ENCODE results near the gene KBTBD3.

KBTBD3 gene

DNA sequence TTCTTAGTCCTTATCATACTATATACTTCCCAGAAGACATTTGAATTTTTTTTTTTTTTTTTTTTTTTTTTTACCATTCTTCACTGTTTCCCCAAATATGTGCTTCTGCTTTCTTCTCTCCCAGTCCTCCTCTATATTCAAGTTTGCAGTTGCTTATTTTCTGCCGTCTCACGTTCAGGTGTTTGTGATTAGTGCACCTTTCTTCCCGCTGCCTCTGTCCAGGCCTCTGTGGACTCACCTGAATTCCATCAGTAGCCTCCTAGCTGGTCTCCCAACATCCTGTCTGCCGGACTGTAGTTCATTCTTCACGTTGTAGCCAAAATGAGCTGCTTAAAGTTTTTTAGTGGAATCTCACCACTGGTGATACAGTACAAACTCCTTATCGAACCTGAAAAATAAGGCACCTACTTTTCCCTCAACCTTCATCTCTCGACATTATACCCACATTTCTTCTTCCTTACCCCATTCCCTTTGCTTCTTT is 54.3 kb downstream of the KBTBD3 start:
- Histone ChIP-seq H3K27me3 (no peaks in the 10 kb centered on the region), H3K27ac (peak overlapping the region; percentile 52 to 56), H3K4me3 (peak overlapping the region; percentile 69 to 87), H3K9me3 (no peaks in the 10 kb centered on the region), H3K4me1 (peaks cover 0 to 35% (median 19%) of the 10 kb centered on the region in 4 donors), H3K36me3 (no peaks in the 10 kb centered on the region)
- intact Hi-C loops (cut with DNase I; ENCODE audit: low total_unique reads): loop anchor here (5.0 kb wide), 1 partner anchor 54 kb away; the partner anchor contains the start of genes AASDHPPT and KBTBD3
- DNase-seq: no peak
- TF ChIP-seq, protein P1, sequence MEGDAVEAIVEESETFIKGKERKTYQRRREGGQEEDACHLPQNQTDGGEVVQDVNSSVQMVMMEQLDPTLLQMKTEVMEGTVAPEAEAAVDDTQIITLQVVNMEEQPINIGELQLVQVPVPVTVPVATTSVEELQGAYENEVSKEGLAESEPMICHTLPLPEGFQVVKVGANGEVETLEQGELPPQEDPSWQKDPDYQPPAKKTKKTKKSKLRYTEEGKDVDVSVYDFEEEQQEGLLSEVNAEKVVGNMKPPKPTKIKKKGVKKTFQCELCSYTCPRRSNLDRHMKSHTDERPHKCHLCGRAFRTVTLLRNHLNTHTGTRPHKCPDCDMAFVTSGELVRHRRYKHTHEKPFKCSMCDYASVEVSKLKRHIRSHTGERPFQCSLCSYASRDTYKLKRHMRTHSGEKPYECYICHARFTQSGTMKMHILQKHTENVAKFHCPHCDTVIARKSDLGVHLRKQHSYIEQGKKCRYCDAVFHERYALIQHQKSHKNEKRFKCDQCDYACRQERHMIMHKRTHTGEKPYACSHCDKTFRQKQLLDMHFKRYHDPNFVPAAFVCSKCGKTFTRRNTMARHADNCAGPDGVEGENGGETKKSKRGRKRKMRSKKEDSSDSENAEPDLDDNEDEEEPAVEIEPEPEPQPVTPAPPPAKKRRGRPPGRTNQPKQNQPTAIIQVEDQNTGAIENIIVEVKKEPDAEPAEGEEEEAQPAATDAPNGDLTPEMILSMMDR (IDR thresholded peaks at IDR 0.05): no peak

DNA sequence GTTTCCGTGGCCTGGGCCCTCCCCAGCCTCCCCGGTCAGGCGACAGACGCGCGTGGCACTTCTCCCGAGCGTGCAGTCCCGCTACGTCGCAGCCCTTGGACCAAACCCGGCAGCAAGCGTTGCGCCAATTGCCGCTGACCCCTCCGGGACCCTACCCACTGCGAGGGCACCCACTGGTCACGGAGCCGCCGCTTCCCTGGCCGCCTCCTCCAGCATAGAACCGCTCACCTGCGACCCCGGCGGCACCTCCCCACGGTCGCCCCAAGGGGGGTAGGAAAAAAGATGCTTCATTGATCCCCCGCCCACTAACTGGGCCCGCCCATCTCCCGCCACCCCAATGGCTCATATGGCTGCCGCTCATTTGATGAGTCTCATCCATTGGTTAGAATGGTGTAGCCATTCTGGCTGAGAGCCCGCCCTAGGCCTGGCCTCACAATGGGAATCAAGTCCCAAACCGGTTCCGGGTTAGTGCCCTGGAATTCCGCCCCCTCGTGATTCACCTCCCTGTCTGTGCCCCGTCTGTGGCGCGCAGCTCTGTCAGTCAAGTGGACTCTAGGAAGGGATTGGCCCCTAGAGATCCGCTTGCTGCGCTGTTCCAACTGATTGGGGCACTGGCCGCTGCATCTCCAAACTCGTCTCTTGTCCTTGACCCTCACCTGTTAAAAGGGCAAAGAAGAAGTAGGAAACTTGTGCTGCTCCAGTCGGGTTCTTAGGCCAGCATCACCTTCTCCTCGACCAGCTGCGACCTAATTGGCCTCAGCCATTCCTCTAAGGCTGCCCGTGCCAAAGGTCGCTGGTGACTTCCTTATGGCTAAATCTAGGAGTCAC is 55.0 kb downstream of the KBTBD3 start, which contains the start of gene MSANTD4:
Gene MSANTD4 (minus strand): TSS at position 274 of the 828 bp plus-strand sequence. CDS start 11,323 bp downstream, outside the sequence.
- intact Hi-C loops (cut with DNase I; ENCODE audit: low total_unique reads): loop anchor here (5.0 kb wide), 1 partner anchor 55 kb away; the partner anchor contains the start of genes AASDHPPT and KBTBD3

DNA sequence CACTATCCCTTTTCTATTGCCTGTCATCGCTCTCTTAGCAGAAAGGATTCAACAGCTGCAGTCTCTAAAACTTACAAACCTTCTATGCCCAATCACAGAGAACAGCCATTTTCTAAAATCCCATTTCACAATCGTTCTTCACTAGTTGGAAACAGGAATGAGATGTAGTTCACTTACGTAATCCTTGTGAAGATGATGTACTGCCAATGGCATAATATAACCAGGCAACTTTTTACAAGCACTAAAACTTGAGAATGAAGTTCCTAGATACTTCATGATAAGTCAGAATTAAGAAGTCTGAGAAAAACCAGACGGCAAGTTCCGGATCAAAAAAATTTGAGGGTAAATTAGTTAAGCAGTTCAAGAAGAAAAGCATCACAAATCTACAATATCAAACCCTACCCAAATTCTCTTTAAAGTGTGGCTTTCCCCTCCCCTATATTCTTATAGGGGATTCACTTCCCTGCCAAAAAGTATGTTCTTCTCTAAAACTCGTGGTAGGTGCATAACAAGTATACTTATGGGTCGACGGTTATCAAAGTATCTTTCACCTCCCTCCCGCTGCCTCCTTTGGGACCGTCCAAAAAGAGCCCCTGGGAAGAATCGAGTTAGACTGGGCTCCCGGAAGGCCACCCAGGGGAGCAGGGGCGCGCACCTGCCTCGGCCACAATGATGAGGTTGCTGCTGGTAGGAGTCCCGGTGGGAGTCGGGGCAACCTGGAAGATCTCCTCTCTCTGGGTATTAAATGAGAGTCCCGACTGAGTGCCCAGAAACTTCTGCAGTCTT is 55.8 kb downstream of the KBTBD3 start:
- no peaks in the 10 kb centered on the region for H3K27me3 ChIP-seq
- no peaks in the 10 kb centered on the region for H3K9me3 ChIP-seq
- no peak for DNase-seq
- intact Hi-C loops (cut with DNase I; ENCODE audit: low total_unique reads): loop anchor here (5.0 kb wide), 1 partner anchor 56 kb away; the partner anchor contains the start of genes AASDHPPT and KBTBD3
- peak overlapping the region; percentile 70 to 81 for H3K27ac ChIP-seq
- H3K36me3 ChIP-seq: no peaks in the 10 kb centered on the region
- peak overlapping the region; percentile 69 to 87 for H3K4me3 ChIP-seq
- H3K4me1 ChIP-seq: peaks cover 0 to 41% (median 19%) of the 10 kb centered on the region in 4 donors
- TF ChIP-seq, protein P1 (IDR thresholded peaks at IDR 0.05): no peak

More for the DNA sequence above, 55.0 kb downstream of the KBTBD3 start, which contains the start of gene MSANTD4:
- no peaks in the 10 kb centered on the region for H3K27me3 ChIP-seq
- H3K4me3 ChIP-seq: peak within 1 kb of the TSS; percentile 69 to 87
- no peaks in the 10 kb centered on the region for H3K9me3 ChIP-seq
- H3K36me3 ChIP-seq: no peaks in the 10 kb centered on the region
- peak within 1 kb of the TSS; percentile 70 to 81 for H3K27ac ChIP-seq
- TF ChIP-seq, protein P1 (IDR thresholded peaks at IDR 0.05): peak in 1 of 2 experiments; percentile 18
- peaks cover 0 to 35% (median 19%) of the 10 kb centered on the region in 4 donors for H3K4me1 ChIP-seq
- DNase-seq: peak; percentile 100

DNA sequence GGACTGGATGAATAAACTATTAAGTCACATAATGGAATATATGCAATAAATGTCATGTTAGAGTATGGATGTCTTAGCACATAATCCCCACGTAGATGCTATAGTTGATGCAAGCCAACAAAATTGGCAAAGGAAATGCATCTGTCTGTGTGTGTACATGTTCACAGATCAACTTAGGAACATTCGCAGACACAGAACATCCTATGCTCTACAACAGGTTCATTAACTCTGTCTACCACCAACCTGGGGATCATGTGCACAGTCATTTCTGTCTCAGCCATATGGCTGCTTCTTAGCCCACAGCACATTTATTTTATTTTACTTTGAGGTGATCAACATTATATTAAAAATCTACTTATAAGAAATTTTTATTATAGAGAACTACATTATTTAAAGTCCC is 60.1 kb downstream of the KBTBD3 start:
- Histone ChIP-seq H3K36me3 (no peaks in the 10 kb centered on the region), H3K27me3 (no peaks in the 10 kb centered on the region), H3K4me3 (no peak overlapping the region), H3K9me3 (no peaks in the 10 kb centered on the region), H3K4me1 (peaks cover 0 to 46% (median 21%) of the 10 kb centered on the region in 4 donors), H3K27ac (no peak overlapping the region)
- intact Hi-C loops (cut with DNase I; ENCODE audit: low total_unique reads): no loop called here
- no peak for DNase-seq
- TF ChIP-seq, protein P1 (IDR thresholded peaks at IDR 0.05): no peak

DNA sequence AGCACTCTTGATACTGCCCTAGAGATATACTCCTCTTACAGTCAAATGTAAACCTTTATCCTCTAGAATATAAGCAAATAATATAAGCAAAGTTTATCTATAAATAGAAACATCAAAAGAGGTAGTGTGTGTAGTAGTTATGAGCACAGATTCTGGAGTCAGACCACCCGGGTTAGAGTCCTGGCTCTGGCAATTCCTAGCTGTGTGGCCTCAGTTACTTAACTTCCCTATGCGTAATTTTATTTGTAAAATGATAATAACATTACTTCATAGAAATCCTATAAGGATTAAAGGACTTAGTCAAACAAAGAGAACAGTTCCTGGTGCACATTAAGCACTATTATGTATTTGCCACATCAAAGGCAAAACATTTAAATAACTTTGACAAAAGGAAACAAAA is 62.1 kb downstream of the KBTBD3 start:
- peaks cover 0 to 45% (median 13%) of the 10 kb centered on the region in 4 donors for H3K4me1 ChIP-seq
- H3K27me3 ChIP-seq: no peaks in the 10 kb centered on the region
- peaks cover 7 to 8% (median 7%) of the 10 kb centered on the region in 3 donors for H3K36me3 ChIP-seq
- TF ChIP-seq, protein P1 (IDR thresholded peaks at IDR 0.05): no peak
- H3K27ac ChIP-seq: no peak overlapping the region
- intact Hi-C loops (cut with DNase I; ENCODE audit: low total_unique reads): no loop called here
- DNase-seq: no peak
- no peaks in the 10 kb centered on the region for H3K9me3 ChIP-seq
- no peak overlapping the region for H3K4me3 ChIP-seq
